KG1 (cell line): ENCODE results near the gene FBXO21.

Experiments
- DNase-seq: peaks from one replicate; lab custom pipeline; 2025; lab: John Stamatoyannopoulos, UW

Gene FBXO21

GRCh38 chr12:117165342-117165741 lies 24.9 kb downstream of the FBXO21 start:
- DNase-seq, result no peak

- no peak for DNase-seq
These were observed 27.6 kb downstream of the FBXO21 start for GRCh38 chr12:117162633-117163032.

- DNase-seq, result no peak
These were observed 28.1 kb downstream of the FBXO21 start for GRCh38 chr12:117162167-117162539.

GRCh38 chr12:117161460-117162166 lies 28.7 kb downstream of the FBXO21 start:
- no peak for DNase-seq

- DNase-seq, result no peak
These were observed 30.6 kb downstream of the FBXO21 start for GRCh38 chr12:117159674-117160073.

GRCh38 chr12:117158911-117159553 lies 31.2 kb downstream of the FBXO21 start:
- DNase-seq, result no peak

GRCh38 chr12:117158096-117158495 lies 32.2 kb downstream of the FBXO21 start:
- DNase-seq, result no peak

- no peak for DNase-seq
These were observed 34.8 kb downstream of the FBXO21 start for GRCh38 chr12:117155278-117156060.

GRCh38 chr12:117152793-117153775 lies 37.2 kb downstream of the FBXO21 start:
- DNase-seq, result no peak

GRCh38 chr12:117151403-117152031 lies 38.8 kb downstream of the FBXO21 start:
- DNase-seq, result no peak

- no peak for DNase-seq
These were observed 40.8 kb downstream of the FBXO21 start for GRCh38 chr12:117149431-117149830.

GRCh38 chr12:117148642-117149041 lies 41.6 kb downstream of the FBXO21 start:
- no peak for DNase-seq

- no peak for DNase-seq
These were observed 42.6 kb downstream of the FBXO21 start for GRCh38 chr12:117147639-117148038.

GRCh38 chr12:117145597-117146154 lies 44.6 kb downstream of the FBXO21 start:
- no peak for DNase-seq

GRCh38 chr12:117144599-117144998 lies 45.7 kb downstream of the FBXO21 start:
- no peak for DNase-seq

GRCh38 chr12:117143008-117143532 lies 47.2 kb downstream of the FBXO21 start:
- DNase-seq, result no peak

- DNase-seq, result no peak
These were observed 48.2 kb downstream of the FBXO21 start for GRCh38 chr12:117142094-117142493.

- DNase-seq, result no peak
These were observed 49.0 kb downstream of the FBXO21 start for GRCh38 chr12:117141097-117141898.

GRCh38 chr12:117140397-117141096 lies 49.7 kb downstream of the FBXO21 start:
- no peak for DNase-seq
